ENCODE measurements around the gene ZNF23. TPM values are rescaled to one million over a fixed set of nuclear protein-coding genes. Genes with fewer than 3 reads are reported as not detected.

ZNF23 gene
- total RNA-seq, 1 experiment from 2014 or later: 11.6 TPM

DNA sequence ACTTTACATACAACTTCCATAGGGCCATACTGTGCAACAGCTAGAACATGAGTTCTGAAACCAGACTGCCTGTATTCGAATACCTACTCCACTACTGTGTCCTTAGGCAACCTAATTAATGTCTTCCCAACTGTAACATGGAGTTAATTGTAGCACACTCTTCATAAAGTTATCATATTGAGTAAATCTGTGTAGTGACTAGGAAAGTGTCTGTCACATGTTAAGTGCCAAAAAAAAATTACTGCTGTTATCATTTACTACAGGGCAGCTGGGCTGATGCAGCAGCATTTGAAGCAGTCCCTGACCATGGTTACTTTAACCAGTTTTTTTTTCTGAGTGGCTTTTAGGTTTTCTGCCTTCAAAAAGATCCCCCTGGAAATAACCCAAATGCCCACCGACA, 10.9 kb upstream of the ZNF23 start:
- Mint-ChIP-seq H3K4me1 (no peaks in the 10 kb centered on the region), H3K36me3 (no peaks in the 10 kb centered on the region), H3K27me3 (ENCODE audit: low read depth) (no peaks in the 10 kb centered on the region; the same call in 1 of the 2 replicates), H3K4me3 (no peak overlapping the region), H3K9me3 (no peaks in the 10 kb centered on the region), H3K27ac (no peak overlapping the region)
- no peak for DNase-seq (ENCODE audit: low spot score)
- POLR2A ChIA-PET: no interaction called here
- CTCF ChIA-PET: no interaction called here
- TF ChIP-seq, protein P1, sequence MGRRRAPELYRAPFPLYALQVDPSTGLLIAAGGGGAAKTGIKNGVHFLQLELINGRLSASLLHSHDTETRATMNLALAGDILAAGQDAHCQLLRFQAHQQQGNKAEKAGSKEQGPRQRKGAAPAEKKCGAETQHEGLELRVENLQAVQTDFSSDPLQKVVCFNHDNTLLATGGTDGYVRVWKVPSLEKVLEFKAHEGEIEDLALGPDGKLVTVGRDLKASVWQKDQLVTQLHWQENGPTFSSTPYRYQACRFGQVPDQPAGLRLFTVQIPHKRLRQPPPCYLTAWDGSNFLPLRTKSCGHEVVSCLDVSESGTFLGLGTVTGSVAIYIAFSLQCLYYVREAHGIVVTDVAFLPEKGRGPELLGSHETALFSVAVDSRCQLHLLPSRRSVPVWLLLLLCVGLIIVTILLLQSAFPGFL (CRISPR knock-in tag; IDR thresholded peaks at IDR 0.05; ENCODE audit: borderline replicate concordance): no peak
- TF ChIP-seq ZNF138 (CRISPR knock-in tag; conservative IDR thresholded peaks at IDR 0.05): no peak
- no peak for TF ChIP-seq JAZF1 (CRISPR knock-in tag; IDR thresholded peaks at IDR 0.05)
- no peak for TF ChIP-seq ATF6 (CRISPR knock-in tag; IDR thresholded peaks at IDR 0.05)
- no peak for TF ChIP-seq CTCF (IDR thresholded peaks at IDR 0.05)
- TF ChIP-seq ZNF232 (CRISPR knock-in tag; IDR thresholded peaks at IDR 0.05): no peak
- no peak for TF ChIP-seq NFATC4 (CRISPR knock-in tag; IDR thresholded peaks at IDR 0.05)
- no peak for TF ChIP-seq CREM (CRISPR knock-in tag; IDR thresholded peaks at IDR 0.05)
- TF ChIP-seq FOXK1 (CRISPR knock-in tag; IDR thresholded peaks at IDR 0.05): no peak
- no peak for TF ChIP-seq ETV6 (CRISPR knock-in tag; IDR thresholded peaks at IDR 0.05)
- TF ChIP-seq, protein P2, sequence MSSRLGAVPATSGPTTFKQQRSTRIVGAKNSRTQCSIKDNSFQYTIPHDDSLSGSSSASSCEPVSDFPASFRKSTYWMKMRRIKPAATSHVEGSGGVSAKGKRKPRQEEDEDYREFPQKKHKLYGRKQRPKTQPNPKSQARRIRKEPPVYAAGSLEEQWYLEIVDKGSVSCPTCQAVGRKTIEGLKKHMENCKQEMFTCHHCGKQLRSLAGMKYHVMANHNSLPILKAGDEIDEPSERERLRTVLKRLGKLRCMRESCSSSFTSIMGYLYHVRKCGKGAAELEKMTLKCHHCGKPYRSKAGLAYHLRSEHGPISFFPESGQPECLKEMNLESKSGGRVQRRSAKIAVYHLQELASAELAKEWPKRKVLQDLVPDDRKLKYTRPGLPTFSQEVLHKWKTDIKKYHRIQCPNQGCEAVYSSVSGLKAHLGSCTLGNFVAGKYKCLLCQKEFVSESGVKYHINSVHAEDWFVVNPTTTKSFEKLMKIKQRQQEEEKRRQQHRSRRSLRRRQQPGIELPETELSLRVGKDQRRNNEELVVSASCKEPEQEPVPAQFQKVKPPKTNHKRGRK (CRISPR knock-in tag; IDR thresholded peaks at IDR 0.05; ENCODE audit: borderline replicate concordance): no peak
- TF ChIP-seq ESRRA (CRISPR knock-in tag; IDR thresholded peaks at IDR 0.05; ENCODE audit: borderline replicate concordance): no peak
- TF ChIP-seq, protein P3, sequence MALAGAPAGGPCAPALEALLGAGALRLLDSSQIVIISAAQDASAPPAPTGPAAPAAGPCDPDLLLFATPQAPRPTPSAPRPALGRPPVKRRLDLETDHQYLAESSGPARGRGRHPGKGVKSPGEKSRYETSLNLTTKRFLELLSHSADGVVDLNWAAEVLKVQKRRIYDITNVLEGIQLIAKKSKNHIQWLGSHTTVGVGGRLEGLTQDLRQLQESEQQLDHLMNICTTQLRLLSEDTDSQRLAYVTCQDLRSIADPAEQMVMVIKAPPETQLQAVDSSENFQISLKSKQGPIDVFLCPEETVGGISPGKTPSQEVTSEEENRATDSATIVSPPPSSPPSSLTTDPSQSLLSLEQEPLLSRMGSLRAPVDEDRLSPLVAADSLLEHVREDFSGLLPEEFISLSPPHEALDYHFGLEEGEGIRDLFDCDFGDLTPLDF (CRISPR knock-in tag; IDR thresholded peaks at IDR 0.05): no peak
- no peak for TF ChIP-seq EMX1 (CRISPR knock-in tag; IDR thresholded peaks at IDR 0.05)
- TF ChIP-seq NR3C1 (CRISPR knock-in tag; conservative IDR thresholded peaks at IDR 0.05; ENCODE audit: low read depth): no peak
- no peak for TF ChIP-seq RORB (CRISPR knock-in tag; IDR thresholded peaks at IDR 0.05)
- ATAC-seq: no peak

DNA sequence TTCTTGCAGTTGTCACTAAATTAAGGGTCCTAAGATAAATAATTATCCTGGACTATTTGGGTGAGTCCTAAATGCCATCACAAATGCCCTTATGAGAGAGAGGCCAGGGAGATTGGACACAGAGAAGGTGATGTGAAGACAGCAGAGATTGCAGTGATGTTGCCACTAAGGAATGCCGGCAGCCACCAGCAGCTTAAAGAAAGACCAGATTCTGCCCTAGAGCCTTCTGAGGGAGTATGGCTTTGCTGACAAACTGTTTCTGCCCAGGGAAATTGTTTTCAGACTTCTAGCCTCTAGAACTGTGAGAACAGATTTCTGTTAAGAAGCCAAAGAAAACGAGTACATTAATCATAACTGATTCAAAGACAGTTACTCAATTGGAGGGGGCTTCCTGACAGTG, 10.0 kb upstream of the ZNF23 start:
- ATAC-seq (no peak), DNase-seq (ENCODE audit: low spot score) (no peak)
- ChIA-PET POLR2A (no interaction called here), CTCF (no interaction called here)
- Mint-ChIP-seq H3K4me1 (no peaks in the 10 kb centered on the region), H3K36me3 (no peaks in the 10 kb centered on the region), H3K27me3 (ENCODE audit: low read depth) (no peaks in the 10 kb centered on the region; the same call in 1 of the 2 replicates), H3K27ac (no peak overlapping the region), H3K9me3 (no peaks in the 10 kb centered on the region), H3K4me3 (no peak overlapping the region)
- TF ChIP-seq, protein P4, sequence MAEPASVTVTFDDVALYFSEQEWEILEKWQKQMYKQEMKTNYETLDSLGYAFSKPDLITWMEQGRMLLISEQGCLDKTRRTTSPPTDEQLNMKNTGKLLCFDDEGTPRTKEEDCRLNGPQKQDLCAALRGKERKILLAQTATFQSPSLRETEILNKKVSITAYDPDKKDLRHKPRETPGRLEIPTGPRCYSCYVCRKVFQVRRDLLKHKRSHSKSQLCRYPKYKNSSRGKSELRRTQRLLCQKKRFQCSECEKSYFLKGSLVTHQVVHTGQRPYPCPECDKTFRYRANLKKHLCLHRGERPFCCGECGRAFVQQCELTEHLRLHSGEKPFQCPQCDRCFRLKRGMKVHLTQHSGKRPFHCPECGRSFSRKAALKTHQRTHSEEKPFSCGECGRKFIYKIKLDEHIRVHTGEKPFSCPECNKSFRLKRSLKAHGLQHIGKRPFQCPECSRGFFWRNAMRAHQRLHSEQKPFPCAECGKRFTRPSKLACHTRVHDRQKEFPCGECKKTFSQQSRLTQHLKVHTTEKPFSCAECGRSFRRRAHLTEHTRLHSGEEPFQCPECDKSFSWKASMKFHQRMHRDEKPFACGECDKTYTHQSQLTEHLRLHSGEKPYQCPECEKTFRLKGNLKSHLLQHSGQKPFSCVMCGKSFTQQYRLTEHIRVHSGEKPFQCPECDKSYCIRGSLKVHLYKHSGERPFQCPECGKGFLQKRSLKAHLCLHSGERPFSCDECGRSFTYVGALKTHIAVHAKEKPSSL (CRISPR knock-in tag; conservative IDR thresholded peaks at IDR 0.05): no peak
- TF ChIP-seq ZNF532 (CRISPR knock-in tag; IDR thresholded peaks at IDR 0.05; ENCODE audit: borderline replicate concordance): no peak
- TF ChIP-seq ZNF396 (CRISPR knock-in tag; IDR thresholded peaks at IDR 0.05; ENCODE audit: borderline replicate concordance): no peak
- no peak for TF ChIP-seq ZNF121 (CRISPR knock-in tag; IDR thresholded peaks at IDR 0.05)
- TF ChIP-seq, protein P2 (CRISPR knock-in tag; IDR thresholded peaks at IDR 0.05; ENCODE audit: borderline replicate concordance): no peak
